Large intestine (tissue), 3 donors: ENCODE data around the gene TENM3. TPM values are rescaled to one million over a fixed set of nuclear protein-coding genes. Genes with fewer than 3 reads are reported as not detected.

Experiments used
- DNase-seq, 2 donors: peaks; one replicate each; pipeline versions ENCODE4 v3.0.0 to v3.0.0-alpha.2; 2013
- H3K27ac ChIP-seq: one replicate; pipeline ENCODE4 v1.5.1; 2013; ENCODE audit warnings: low read length
- H3K27me3 ChIP-seq: 2 replicates; pipeline ENCODE4 v1.6.1; 2013; ENCODE audit warnings: low read length; ENCODE audit not compliant: control insufficient read depth, insufficient read depth
- H3K36me3 ChIP-seq: 2 replicates; pipeline ENCODE4 v1.6.1; 2013; ENCODE audit warnings: low read length; ENCODE audit not compliant: control insufficient read depth, insufficient read depth
- H3K4me1 ChIP-seq: one replicate; pipeline ENCODE4 v1.6.1; 2013; ENCODE audit warnings: low read length; ENCODE audit not compliant: control insufficient read depth, insufficient read depth
- H3K4me3 ChIP-seq: one replicate; pipeline ENCODE4 v1.5.1; 2013; ENCODE audit warnings: low read length
- H3K9me3 ChIP-seq: one replicate; pipeline ENCODE4 v1.6.1; 2013; ENCODE audit warnings: mild to moderate bottlenecking, low read depth, low read length, moderate library complexity; ENCODE audit not compliant: control insufficient read depth
- WGBS: methylation state at CpG from one replicate; pipeline ENCODE4 v1.1.5; 2013; ENCODE audit warnings: low lambda C conversion rate; ENCODE audit not compliant: insufficient coverage; 5-methylcytosine and 5-hydroxymethylcytosine counted together
- polyA plus RNA-seq: library from polyadenylated mRNA; unstranded; fragments of 120-200 nt; gene quantifications from one replicate; pipeline ENCODE4 v1.2.1, GENCODE V29; 2013

TENM3 gene
- polyA plus RNA-seq, 1 donor, result 11.9 TPM

DNA sequence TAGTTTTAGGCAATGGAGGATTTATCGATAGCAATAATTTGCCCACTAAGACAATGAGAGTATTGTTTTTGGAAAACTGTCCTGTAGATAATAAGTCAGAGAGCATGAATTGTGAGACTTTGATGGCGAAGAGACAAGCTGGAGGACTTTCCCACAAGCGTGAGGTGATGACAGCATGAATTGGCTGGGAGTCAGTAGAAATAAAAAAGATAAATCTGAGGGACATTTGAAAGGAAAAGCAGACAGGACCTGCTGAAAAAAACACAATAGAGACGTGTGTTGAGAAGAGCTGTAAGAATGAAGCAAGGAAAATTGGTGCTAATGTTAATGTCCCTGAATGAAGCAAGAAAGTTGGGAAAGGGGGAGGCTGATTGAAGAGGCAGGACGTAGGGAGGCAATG lies 440.5 kb downstream of the TENM3 start:
- Histone ChIP-seq H3K4me1 (no peaks in the 10 kb centered on the region), H3K4me3 (no peak overlapping the region), H3K36me3 (no peaks in the 10 kb centered on the region), H3K27ac (no peak overlapping the region), H3K27me3 (no peaks in the 10 kb centered on the region), H3K9me3 (no peaks in the 10 kb centered on the region)
- WGBS, result 85% methylated on average over 5 of the region's 5 CpGs
- DNase-seq, result no peak

DNA sequence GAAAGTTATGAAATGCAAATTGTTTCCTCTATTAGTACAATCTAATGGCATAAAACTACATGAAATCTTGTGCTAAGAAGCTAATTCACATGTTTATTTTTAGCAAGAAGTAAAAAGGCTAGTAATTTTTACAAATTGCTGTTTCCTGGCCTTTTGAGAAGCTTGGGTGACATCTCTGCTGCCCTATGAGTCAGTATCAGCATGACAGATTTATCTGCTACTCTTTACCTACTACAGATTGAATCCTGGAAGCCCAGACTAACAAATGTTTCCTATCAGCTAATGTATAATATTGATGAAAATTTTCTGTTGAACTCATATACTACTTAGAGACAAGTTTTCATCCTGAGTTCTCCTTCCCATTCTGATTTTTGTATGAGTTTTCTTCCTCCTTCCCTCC lies 441.6 kb downstream of the TENM3 start:
- H3K9me3 ChIP-seq, result no peaks in the 10 kb centered on the region
- no peak overlapping the region for H3K4me3 ChIP-seq
- H3K36me3 ChIP-seq, result peaks cover 3% of the 10 kb centered on the region
- no peak overlapping the region for H3K27ac ChIP-seq
- no peak for DNase-seq
- H3K27me3 ChIP-seq, result no peaks in the 10 kb centered on the region
- no peaks in the 10 kb centered on the region for H3K4me1 ChIP-seq

DNA sequence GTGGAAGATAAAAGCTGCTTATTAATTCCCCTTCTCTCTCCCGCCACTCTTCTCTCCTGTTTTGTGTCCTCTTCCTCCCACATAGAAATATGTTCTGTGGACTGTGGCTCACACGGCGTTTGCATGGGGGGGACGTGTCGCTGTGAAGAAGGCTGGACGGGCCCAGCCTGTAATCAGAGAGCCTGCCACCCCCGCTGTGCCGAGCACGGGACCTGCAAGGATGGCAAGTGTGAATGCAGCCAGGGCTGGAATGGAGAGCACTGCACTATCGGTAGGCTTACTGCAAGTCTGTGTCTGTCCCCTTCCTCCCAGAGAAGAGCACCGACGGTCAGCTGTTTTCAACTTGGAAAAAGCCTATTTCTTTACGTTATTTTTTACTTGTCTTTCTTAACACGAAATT lies 444.9 kb downstream of the TENM3 start:
- Histone ChIP-seq H3K27me3 (no peaks in the 10 kb centered on the region), H3K9me3 (no peaks in the 10 kb centered on the region), H3K4me1 (no peaks in the 10 kb centered on the region), H3K27ac (no peak overlapping the region), H3K4me3 (no peak overlapping the region), H3K36me3 (peaks cover 3% of the 10 kb centered on the region)
- 100% methylated on average over 3 of the region's 14 CpGs for WGBS
- DNase-seq, result no peak

- Histone ChIP-seq H3K4me3 (no peak overlapping the region), H3K27me3 (no peaks in the 10 kb centered on the region), H3K4me1 (no peaks in the 10 kb centered on the region), H3K36me3 (peaks cover under 1% of the 10 kb centered on the region), H3K9me3 (no peaks in the 10 kb centered on the region), H3K27ac (no peak overlapping the region)
- no peak for DNase-seq
- 92% methylated on average over 2 of the region's 2 CpGs for WGBS
Measured at GRCh38 chr4:182694551-182694950, 451.3 kb downstream of the TENM3 start.

- no CpG with 5 or more reads among the region's 3 CpGs for WGBS
- Histone ChIP-seq H3K27me3 (no peaks in the 10 kb centered on the region), H3K36me3 (no peaks in the 10 kb centered on the region)
Measured at GRCh38 chr4:182695009-182695408, 451.8 kb downstream of the TENM3 start.

DNA sequence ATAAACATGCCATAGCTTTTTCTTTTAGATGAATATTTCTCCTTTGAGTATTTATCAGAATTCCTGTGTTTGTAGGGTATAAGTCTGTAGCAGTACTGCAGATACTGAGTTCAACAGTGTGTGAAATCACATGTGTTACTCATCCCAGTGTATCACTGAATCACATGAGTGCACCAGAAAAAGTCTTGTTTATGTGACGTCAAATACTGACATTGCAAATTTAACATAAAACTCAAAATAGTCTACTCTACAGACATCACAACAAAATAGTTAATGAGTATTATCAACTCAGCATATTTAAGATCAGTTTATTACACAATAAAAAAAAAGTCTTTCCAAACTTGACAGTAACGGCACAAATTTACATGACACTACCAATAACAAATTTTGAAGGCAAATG lies 452.6 kb downstream of the TENM3 start:
- no peaks in the 10 kb centered on the region for H3K9me3 ChIP-seq
- H3K4me3 ChIP-seq, result no peak overlapping the region
- no peaks in the 10 kb centered on the region for H3K36me3 ChIP-seq
- no peaks in the 10 kb centered on the region for H3K27me3 ChIP-seq
- no peaks in the 10 kb centered on the region for H3K4me1 ChIP-seq
- H3K27ac ChIP-seq, result no peak overlapping the region
- 75% methylated on average over 1 of the region's 2 CpGs for WGBS
- DNase-seq, result no peak

More at GRCh38 chr4:182695009-182695408, 451.8 kb downstream of the TENM3 start:
- Histone ChIP-seq H3K4me1 (no peaks in the 10 kb centered on the region), H3K9me3 (no peaks in the 10 kb centered on the region), H3K4me3 (no peak overlapping the region), H3K27ac (no peak overlapping the region)
- no peak for DNase-seq

DNA sequence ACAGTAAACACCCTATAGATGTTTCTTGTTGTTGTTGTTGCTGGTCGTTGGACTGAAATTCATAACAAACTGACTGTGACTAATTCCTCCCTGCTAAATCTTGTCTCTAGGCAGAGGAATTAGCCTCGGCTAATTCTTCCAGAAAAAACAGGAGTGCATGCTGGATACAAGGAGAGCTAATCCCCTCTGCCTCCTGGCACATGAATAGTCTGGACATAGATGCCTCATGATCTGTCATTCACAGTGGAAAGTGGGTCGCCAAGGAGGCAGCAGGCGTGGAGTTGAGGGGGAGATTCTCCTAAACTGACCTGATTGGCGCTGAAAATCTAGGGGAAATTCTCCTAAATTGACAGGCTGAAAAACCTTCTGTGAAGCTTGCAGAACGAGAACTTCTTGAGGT lies 453.9 kb downstream of the TENM3 start:
- Histone ChIP-seq H3K4me3 (no peak overlapping the region), H3K4me1 (no peaks in the 10 kb centered on the region), H3K36me3 (no peaks in the 10 kb centered on the region), H3K9me3 (no peaks in the 10 kb centered on the region), H3K27me3 (no peaks in the 10 kb centered on the region), H3K27ac (no peak overlapping the region)
- no peak for DNase-seq
- WGBS, result no CpG with 5 or more reads among the region's 6 CpGs

DNA sequence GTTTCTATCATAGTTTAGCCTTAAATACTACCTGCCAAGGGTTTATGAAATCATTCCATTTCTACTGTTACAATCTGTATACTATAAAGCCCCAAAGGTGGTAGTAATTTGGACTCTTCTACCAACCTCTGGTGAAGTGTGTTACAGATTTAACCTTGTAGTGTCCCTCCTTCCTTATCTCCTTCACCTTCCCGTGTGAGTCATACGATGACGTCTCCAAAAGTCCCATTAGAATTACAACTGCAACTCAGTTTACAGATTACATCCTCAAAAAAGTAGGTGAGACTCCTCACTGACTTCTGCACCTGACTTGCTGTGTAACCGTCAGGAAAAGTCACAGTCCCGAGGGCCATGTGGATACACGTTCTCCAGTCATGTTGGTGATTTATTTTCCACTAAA lies 455.0 kb downstream of the TENM3 start:
- Histone ChIP-seq H3K4me3 (no peak overlapping the region), H3K27me3 (no peaks in the 10 kb centered on the region), H3K36me3 (no peaks in the 10 kb centered on the region), H3K9me3 (no peaks in the 10 kb centered on the region), H3K27ac (no peak overlapping the region), H3K4me1 (no peaks in the 10 kb centered on the region)
- no peak for DNase-seq
- no CpG with 5 or more reads among the region's 6 CpGs for WGBS

- Histone ChIP-seq H3K9me3 (no peaks in the 10 kb centered on the region), H3K4me1 (no peaks in the 10 kb centered on the region), H3K27ac (no peak overlapping the region), H3K27me3 (no peaks in the 10 kb centered on the region), H3K36me3 (no peaks in the 10 kb centered on the region), H3K4me3 (no peak overlapping the region)
- WGBS, result 0% methylated on average over 1 of the region's 3 CpGs
- DNase-seq, result no peak
Measured at GRCh38 chr4:182699201-182699600, 456.0 kb downstream of the TENM3 start.

GRCh38 chr4:182699795-182700194 lies 456.6 kb downstream of the TENM3 start:
- Histone ChIP-seq H3K27me3 (no peaks in the 10 kb centered on the region), H3K9me3 (no peaks in the 10 kb centered on the region), H3K27ac (no peak overlapping the region), H3K4me1 (no peaks in the 10 kb centered on the region), H3K36me3 (no peaks in the 10 kb centered on the region), H3K4me3 (no peak overlapping the region)
- WGBS, result 25% methylated on average over 1 of the region's 3 CpGs
- no peak for DNase-seq

GRCh38 chr4:182700362-182701160 lies 457.4 kb downstream of the TENM3 start:
- Histone ChIP-seq H3K4me3 (no peak overlapping the region), H3K4me1 (no peaks in the 10 kb centered on the region), H3K27ac (no peak overlapping the region), H3K9me3 (no peaks in the 10 kb centered on the region), H3K36me3 (no peaks in the 10 kb centered on the region), H3K27me3 (no peaks in the 10 kb centered on the region)
- WGBS, result 100% methylated on average over 2 of the region's 5 CpGs
- no peak for DNase-seq
